Measurements from ENCODE around the gene PROK1.

DNA sequence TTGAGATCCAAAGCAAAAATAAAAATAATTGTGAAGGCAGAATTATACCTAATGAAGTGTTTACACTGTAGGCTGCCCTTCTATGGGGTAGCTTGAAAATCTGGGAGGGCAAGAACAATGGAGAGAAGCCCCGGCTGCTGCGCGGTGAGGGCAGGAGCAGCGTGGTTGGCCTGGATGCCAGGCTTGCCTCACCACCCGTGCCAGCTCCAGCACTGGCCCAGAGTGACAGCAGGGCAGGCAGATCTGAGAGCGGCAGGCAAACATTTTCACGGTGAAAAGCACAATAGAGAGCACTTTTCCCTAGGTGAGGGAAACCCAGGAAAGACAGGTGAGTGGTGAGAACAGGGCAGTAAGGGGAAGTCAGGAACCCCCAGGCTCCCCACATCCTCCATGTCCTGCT, 1.4 kb downstream of the PROK1 start:
- TF ChIP-seq, protein P1, sequence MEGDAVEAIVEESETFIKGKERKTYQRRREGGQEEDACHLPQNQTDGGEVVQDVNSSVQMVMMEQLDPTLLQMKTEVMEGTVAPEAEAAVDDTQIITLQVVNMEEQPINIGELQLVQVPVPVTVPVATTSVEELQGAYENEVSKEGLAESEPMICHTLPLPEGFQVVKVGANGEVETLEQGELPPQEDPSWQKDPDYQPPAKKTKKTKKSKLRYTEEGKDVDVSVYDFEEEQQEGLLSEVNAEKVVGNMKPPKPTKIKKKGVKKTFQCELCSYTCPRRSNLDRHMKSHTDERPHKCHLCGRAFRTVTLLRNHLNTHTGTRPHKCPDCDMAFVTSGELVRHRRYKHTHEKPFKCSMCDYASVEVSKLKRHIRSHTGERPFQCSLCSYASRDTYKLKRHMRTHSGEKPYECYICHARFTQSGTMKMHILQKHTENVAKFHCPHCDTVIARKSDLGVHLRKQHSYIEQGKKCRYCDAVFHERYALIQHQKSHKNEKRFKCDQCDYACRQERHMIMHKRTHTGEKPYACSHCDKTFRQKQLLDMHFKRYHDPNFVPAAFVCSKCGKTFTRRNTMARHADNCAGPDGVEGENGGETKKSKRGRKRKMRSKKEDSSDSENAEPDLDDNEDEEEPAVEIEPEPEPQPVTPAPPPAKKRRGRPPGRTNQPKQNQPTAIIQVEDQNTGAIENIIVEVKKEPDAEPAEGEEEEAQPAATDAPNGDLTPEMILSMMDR (IDR thresholded peaks at IDR 0.05), result no peak
- TF ChIP-seq POLR2A (IDR thresholded peaks at IDR 0.05), result no peak

All from heart left ventricle (tissue), 13 donors.